DND-41 (cell line): ENCODE data around the gene THRB.

Experiments
- CTCF ChIP-seq: IDR thresholded peaks from 2 replicates; pipeline ENCODE4 v1.5.1; 2012; ENCODE audit warnings: borderline replicate concordance, low read length, moderate library complexity, mild to moderate bottlenecking; ENCODE audit not compliant: poor library complexity, severe bottlenecking; ENCODE audit errors: extremely low read depth
- EZH2 ChIP-seq: IDR thresholded peaks from 3 replicates; pipeline ENCODE4 v1.6.1; 2012; ENCODE audit warnings: borderline replicate concordance, low read depth, mild to moderate bottlenecking, moderate library complexity, low read length, inconsistent platforms; ENCODE audit not compliant: severe bottlenecking

- TF ChIP-seq CTCF (no peak), EZH2 (no peak)
Measured at GRCh38 chr3:24286405-24286804, 208.2 kb downstream of the THRB start.
